ENCODE data around the gene CALD1.

DNA sequence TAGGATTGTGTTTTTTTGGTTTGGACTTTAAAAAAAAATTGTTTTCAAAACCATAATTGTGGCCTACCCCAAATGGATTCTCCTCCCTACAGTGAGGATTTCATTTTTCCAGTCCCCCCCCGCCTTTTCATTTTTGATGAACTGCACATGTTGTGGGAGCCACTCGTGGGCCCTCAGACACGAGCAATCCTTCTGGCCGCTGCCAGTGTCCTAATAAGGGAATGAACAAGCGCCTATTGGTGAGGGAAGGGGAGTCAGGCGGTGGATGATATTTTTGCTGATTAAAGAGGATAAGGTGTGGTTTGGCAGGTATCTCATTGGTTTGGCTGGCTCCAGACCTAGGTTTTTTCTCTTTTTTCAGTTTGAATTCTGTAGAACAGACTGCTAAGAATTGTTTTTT is 128.2 kb downstream of the CALD1 start:
- TF ChIP-seq, protein P1, sequence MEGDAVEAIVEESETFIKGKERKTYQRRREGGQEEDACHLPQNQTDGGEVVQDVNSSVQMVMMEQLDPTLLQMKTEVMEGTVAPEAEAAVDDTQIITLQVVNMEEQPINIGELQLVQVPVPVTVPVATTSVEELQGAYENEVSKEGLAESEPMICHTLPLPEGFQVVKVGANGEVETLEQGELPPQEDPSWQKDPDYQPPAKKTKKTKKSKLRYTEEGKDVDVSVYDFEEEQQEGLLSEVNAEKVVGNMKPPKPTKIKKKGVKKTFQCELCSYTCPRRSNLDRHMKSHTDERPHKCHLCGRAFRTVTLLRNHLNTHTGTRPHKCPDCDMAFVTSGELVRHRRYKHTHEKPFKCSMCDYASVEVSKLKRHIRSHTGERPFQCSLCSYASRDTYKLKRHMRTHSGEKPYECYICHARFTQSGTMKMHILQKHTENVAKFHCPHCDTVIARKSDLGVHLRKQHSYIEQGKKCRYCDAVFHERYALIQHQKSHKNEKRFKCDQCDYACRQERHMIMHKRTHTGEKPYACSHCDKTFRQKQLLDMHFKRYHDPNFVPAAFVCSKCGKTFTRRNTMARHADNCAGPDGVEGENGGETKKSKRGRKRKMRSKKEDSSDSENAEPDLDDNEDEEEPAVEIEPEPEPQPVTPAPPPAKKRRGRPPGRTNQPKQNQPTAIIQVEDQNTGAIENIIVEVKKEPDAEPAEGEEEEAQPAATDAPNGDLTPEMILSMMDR (IDR thresholded peaks at IDR 0.05) = no peak
- TF ChIP-seq POLR2A (IDR thresholded peaks at IDR 0.05) (no peak), EP300 (IDR thresholded peaks at IDR 0.05; ENCODE audit: low read depth) (no peak)
